Measurements from ENCODE around the gene SLC66A3.
"Not testable (repeated sequence)": the region's sequence is repeated elsewhere in the genome, so short reads cannot be mapped to it uniquely, and the experiment has no call there.

Gene SLC66A3

GRCh38 chr2:11165046-11165445 is 9.8 kb downstream of the SLC66A3 start:
- not testable (repeated sequence) for DNase-seq

GRCh38 chr2:11166476-11166875 is 11.2 kb downstream of the SLC66A3 start:
- no peak for DNase-seq

GRCh38 chr2:11168488-11168887 is 13.2 kb downstream of the SLC66A3 start:
- no peak for DNase-seq

- DNase-seq, result no peak
Measured at GRCh38 chr2:11169333-11169732, 14.1 kb downstream of the SLC66A3 start.

GRCh38 chr2:11174222-11174621 is 19.0 kb downstream of the SLC66A3 start:
- DNase-seq, result no peak

GRCh38 chr2:11175293-11175795 is 20.1 kb downstream of the SLC66A3 start:
- no peak for DNase-seq

GRCh38 chr2:11177871-11178690 is 22.8 kb downstream of the SLC66A3 start:
- no peak for DNase-seq

GRCh38 chr2:11179196-11179595 is 23.9 kb downstream of the SLC66A3 start:
- DNase-seq, result no peak

GRCh38 chr2:11179899-11180298 is 24.6 kb downstream of the SLC66A3 start:
- DNase-seq, result no peak

- no peak for DNase-seq
Measured at GRCh38 chr2:11180653-11181052, 25.4 kb downstream of the SLC66A3 start.

- no peak for DNase-seq
Measured at GRCh38 chr2:11182951-11183350, 27.7 kb downstream of the SLC66A3 start.

- no peak for DNase-seq
Measured at GRCh38 chr2:11186145-11186544, 30.9 kb downstream of the SLC66A3 start.

GRCh38 chr2:11187083-11187619 is 31.9 kb downstream of the SLC66A3 start:
- DNase-seq, result no peak

GRCh38 chr2:11187731-11188130 is 32.5 kb downstream of the SLC66A3 start:
- no peak for DNase-seq

GRCh38 chr2:11196246-11196645 is 41.0 kb downstream of the SLC66A3 start:
- no peak for DNase-seq

GRCh38 chr2:11200651-11201050 is 45.4 kb downstream of the SLC66A3 start:
- no peak for DNase-seq

GRCh38 chr2:11201969-11202368 is 46.7 kb downstream of the SLC66A3 start:
- DNase-seq, result no peak

GRCh38 chr2:11203480-11203879 is 48.2 kb downstream of the SLC66A3 start:
- DNase-seq, result no peak

GRCh38 chr2:11208083-11208482 is 52.8 kb downstream of the SLC66A3 start:
- no peak for DNase-seq

GRCh38 chr2:11212645-11213044 is 57.4 kb downstream of the SLC66A3 start:
- DNase-seq, result no peak

- DNase-seq, result no peak
Measured at GRCh38 chr2:11213090-11213638, 57.9 kb downstream of the SLC66A3 start.

GRCh38 chr2:11213975-11214374 is 58.7 kb downstream of the SLC66A3 start:
- no peak for DNase-seq

- DNase-seq, result no peak
Measured at GRCh38 chr2:11214770-11215169, 59.5 kb downstream of the SLC66A3 start.

GRCh38 chr2:11215407-11215806 is 60.1 kb downstream of the SLC66A3 start:
- no peak for DNase-seq

Measured in CD4-positive, alpha-beta T cell treated with Interleukin-17A for 4 hours (primary cell).